Mesenchymal stem cell (in vitro differentiated cells and primary cell): ENCODE measurements around the gene TMPRSS4.

Experiments
- DNase-seq: peaks from one replicate; pipeline ENCODE4 v3.0.0-alpha.2; 2013
- H2AFZ ChIP-seq: one replicate; pipeline ENCODE4 v1.6.1; 2013; ENCODE audit warnings: low read depth, mild to moderate bottlenecking, control low read depth, inconsistent platforms, low read length, moderate library complexity
- H2AK5ac ChIP-seq: 2 replicates; pipeline ENCODE4 v1.6.1; 2013; ENCODE audit warnings: low read length, moderate library complexity, mild to moderate bottlenecking, inconsistent platforms; ENCODE audit not compliant: severe bottlenecking
- H2BK120ac ChIP-seq: one replicate; pipeline ENCODE4 v1.6.1; 2013; ENCODE audit warnings: low read depth, mild to moderate bottlenecking, inconsistent platforms, low read length, moderate library complexity
- H2BK12ac ChIP-seq, 2 experiments: one replicate each; pipeline ENCODE4 v1.6.1; 2013; ENCODE audit warnings: inconsistent platforms in 2 of 2, low read length in 2 of 2, mild to moderate bottlenecking in 2 of 2, moderate library complexity in 2 of 2, control low read depth in 1 of 2
- H2BK15ac ChIP-seq: one replicate; pipeline ENCODE4 v1.6.1; 2013; ENCODE audit warnings: mild to moderate bottlenecking, low read depth, inconsistent platforms; ENCODE audit not compliant: poor library complexity, severe bottlenecking
- H2BK5ac ChIP-seq: 2 replicates; pipeline ENCODE4 v1.6.1; 2013; ENCODE audit warnings: low read depth, mild to moderate bottlenecking, low read length, control low read depth, inconsistent platforms; ENCODE audit not compliant: poor library complexity, severe bottlenecking
- H3K14ac ChIP-seq, 2 experiments: one replicate each; pipeline ENCODE4 v1.6.1; 2013; ENCODE audit warnings: inconsistent platforms in 2 of 2, low read length in 2 of 2, control low read depth in 1 of 2, mild to moderate bottlenecking in 1 of 2, moderate library complexity in 1 of 2
- H3K18ac ChIP-seq, 2 experiments: one replicate each; pipeline ENCODE4 v1.6.1; 2013; ENCODE audit warnings: inconsistent platforms in 2 of 2, low read length in 2 of 2, control low read depth in 1 of 2, low read depth in 1 of 2, mild to moderate bottlenecking in 1 of 2
- H3K23ac ChIP-seq, 2 experiments: one replicate each; pipeline ENCODE4 v1.6.1; 2013; ENCODE audit warnings: inconsistent platforms in 2 of 2, low read length in 2 of 2, mild to moderate bottlenecking in 2 of 2, moderate library complexity in 2 of 2, control low read depth in 1 of 2
- H3K27ac ChIP-seq: 2 replicates; pipeline ENCODE4 v1.5.1; 2013; ENCODE audit warnings: mild to moderate bottlenecking, moderate library complexity, low read length, control low read depth, inconsistent platforms; ENCODE audit not compliant: poor library complexity, severe bottlenecking
- H3K27me3 ChIP-seq, 2 experiments: 2 replicates each; pipeline versions ENCODE4 v1.6.1 to v1.7.0; 2013; ENCODE audit warnings: low read length in 2 of 2, mild to moderate bottlenecking in 2 of 2, moderate library complexity in 2 of 2, control low read depth in 1 of 2, inconsistent platforms in 1 of 2; ENCODE audit not compliant: control insufficient read depth in 1 of 2, insufficient read depth in 1 of 2
- H3K36me3 ChIP-seq, 2 experiments: 2 replicates each; pipeline versions ENCODE4 v1.6.1 to v1.7.0; 2013; ENCODE audit warnings: low read length in 2 of 2, control low read depth in 1 of 2, inconsistent platforms in 1 of 2, low read depth in 1 of 2, mild to moderate bottlenecking in 1 of 2; ENCODE audit not compliant: insufficient read depth in 2 of 2, control insufficient read depth in 1 of 2
- H3K4ac ChIP-seq, 2 experiments: one replicate each; pipeline ENCODE4 v1.6.1; 2013; ENCODE audit warnings: inconsistent platforms in 2 of 2, low read length in 2 of 2, mild to moderate bottlenecking in 2 of 2, moderate library complexity in 2 of 2, control low read depth in 1 of 2, low read depth in 1 of 2
- H3K4me1 ChIP-seq: 2 replicates; pipeline ENCODE4 v1.6.1; 2013; ENCODE audit warnings: low read depth, low read length, control low read depth; ENCODE audit not compliant: control insufficient read depth, insufficient read depth
- H3K4me2 ChIP-seq: 2 replicates; pipeline ENCODE4 v1.6.1; 2013; ENCODE audit warnings: low read length, mild to moderate bottlenecking, inconsistent platforms; ENCODE audit not compliant: poor library complexity, severe bottlenecking
- H3K4me3 ChIP-seq, 2 experiments: 2 replicates each; pipeline versions ENCODE4 v1.5.1 to v1.7.0; 2013; ENCODE audit warnings: low read length in 2 of 2, mild to moderate bottlenecking in 2 of 2, control low read depth in 1 of 2, low read depth in 1 of 2; ENCODE audit not compliant: insufficient read depth in 1 of 2
- H3K79me1 ChIP-seq: replicated peaks from 2 replicates; pipeline ENCODE4 v1.6.1; 2013; ENCODE audit warnings: mild to moderate bottlenecking, control low read depth, low read length, inconsistent platforms; ENCODE audit not compliant: poor library complexity, severe bottlenecking
- H3K9ac ChIP-seq: 2 replicates; pipeline ENCODE4 v1.7.0; 2013; ENCODE audit warnings: mild to moderate bottlenecking, low read length, moderate library complexity
- H3K9me3 ChIP-seq: 2 replicates; pipeline ENCODE4 v1.7.0; 2013; ENCODE audit warnings: mild to moderate bottlenecking, low read length; ENCODE audit not compliant: control insufficient read depth
- H4K8ac ChIP-seq: one replicate; pipeline ENCODE4 v1.6.1; 2013; ENCODE audit warnings: inconsistent platforms, mild to moderate bottlenecking, low read length, moderate library complexity
- H4K91ac ChIP-seq: one replicate; pipeline ENCODE4 v1.6.1; 2013; ENCODE audit warnings: mild to moderate bottlenecking, low read length, inconsistent platforms
- WGBS: methylation state at CpG from one replicate; pipeline ENCODE4 v1.1.7; 2013; ENCODE audit warnings: mixed read lengths; 5-methylcytosine and 5-hydroxymethylcytosine counted together

The TMPRSS4 gene

GRCh38 chr11:118050208-118050891 is 26.5 kb upstream of the TMPRSS4 start:
- Histone ChIP-seq H3K79me1 (no peaks in the 10 kb centered on the region), H4K91ac (no peak overlapping the region), H2BK15ac (no peak overlapping the region), H3K9me3 (no peaks in the 10 kb centered on the region), H3K36me3 (no peaks in the 10 kb centered on the region), H3K4me2 (no peak overlapping the region), H2BK5ac (no peak overlapping the region), H2AFZ (no peak overlapping the region), H2BK12ac (no peak overlapping the region), H4K8ac (no peak overlapping the region), H3K18ac (no peak overlapping the region), H3K4me1 (no peaks in the 10 kb centered on the region), H3K27ac (no peak overlapping the region), H3K4ac (no peak overlapping the region), H3K14ac (no peak overlapping the region), H3K23ac (no peak overlapping the region), H3K9ac (no peak overlapping the region), H2AK5ac (no peak overlapping the region), H2BK120ac (no peak overlapping the region), H3K4me3 (no peak overlapping the region), H3K27me3 (peaks cover 34 to 50% of the 10 kb centered on the region in 2 experiments)
- no peak for DNase-seq
- 86% methylated on average over 6 of the region's 7 CpGs for WGBS

DNA sequence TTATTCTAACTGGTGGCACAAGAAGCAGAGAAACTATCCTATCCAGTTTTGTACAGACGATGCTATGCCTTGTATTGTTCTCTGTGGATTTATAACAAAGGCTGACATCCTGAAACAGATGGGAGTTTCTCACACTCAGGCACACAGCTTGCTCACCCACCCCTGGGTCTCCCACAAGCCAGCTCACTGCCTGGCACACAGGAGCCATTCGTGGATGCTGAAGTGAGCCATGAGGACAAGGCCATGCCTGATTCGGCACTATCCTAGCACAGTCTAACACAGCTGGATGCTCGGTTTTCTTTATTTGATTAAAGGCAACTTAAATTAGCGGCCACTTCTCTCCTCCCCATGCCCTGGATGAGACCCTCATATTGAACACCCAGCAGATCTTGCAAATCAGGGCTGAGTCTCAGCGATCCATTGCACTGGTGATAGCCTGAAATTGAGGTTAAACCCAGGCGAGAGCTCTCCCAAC is 25.7 kb upstream of the TMPRSS4 start:
- Histone ChIP-seq H3K23ac (no peak overlapping the region), H3K4me2 (no peak overlapping the region), H4K91ac (no peak overlapping the region), H2BK15ac (no peak overlapping the region), H3K9ac (no peak overlapping the region), H2BK5ac (no peak overlapping the region), H3K27me3 (peaks cover 29 to 56% of the 10 kb centered on the region in 2 experiments), H2BK12ac (no peak overlapping the region), H3K4me1 (no peaks in the 10 kb centered on the region), H3K9me3 (no peaks in the 10 kb centered on the region), H3K4me3 (no peak overlapping the region), H3K18ac (no peak overlapping the region), H2AK5ac (no peak overlapping the region), H2BK120ac (no peak overlapping the region), H3K14ac (no peak overlapping the region), H2AFZ (no peak overlapping the region), H3K4ac (no peak overlapping the region), H3K27ac (no peak overlapping the region), H4K8ac (no peak overlapping the region), H3K36me3 (no peaks in the 10 kb centered on the region), H3K79me1 (no peaks in the 10 kb centered on the region)
- WGBS: 82% methylated on average over 7 of the region's 7 CpGs
- DNase-seq: no peak

DNA sequence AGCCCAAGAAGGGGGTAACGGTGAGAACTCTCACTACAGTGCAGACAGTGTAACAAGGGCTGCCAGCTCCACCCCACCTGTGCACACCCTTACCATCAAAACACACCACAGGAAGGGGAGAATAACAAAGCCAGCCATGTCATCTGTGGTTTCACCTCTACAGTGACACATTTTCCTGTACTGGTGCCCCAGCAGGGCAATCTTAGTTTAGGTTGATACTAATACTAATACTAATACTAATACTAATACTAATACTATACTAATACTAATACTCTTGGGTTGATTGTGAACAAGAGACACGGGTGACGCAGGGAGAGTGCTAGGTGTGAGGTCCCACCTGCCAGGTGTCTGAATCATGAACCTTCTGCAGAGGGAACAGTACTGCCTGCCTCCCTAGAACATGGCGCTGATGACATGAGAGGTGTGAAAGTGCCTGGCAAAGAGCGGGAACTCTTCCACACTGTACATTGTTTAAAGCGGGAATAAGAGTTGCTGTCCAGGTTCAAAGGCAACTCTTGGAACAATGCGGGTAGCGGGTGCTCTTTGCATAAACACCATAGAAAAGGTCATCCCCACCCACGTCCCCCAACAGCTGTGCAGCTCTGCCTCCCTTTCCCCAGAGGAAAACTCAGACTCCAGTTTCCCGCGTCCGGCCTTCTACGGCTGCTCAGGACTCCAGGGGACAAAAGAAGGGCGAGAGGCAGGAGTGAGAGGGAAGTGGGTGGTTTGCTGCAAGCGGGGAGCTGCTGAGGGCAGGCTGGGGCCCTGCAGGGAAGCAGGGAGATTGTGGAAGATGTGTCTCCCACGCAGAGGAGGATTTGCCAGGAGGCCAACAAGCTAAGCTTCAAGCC is 25.0 kb upstream of the TMPRSS4 start:
- no peak overlapping the region for H3K9ac ChIP-seq
- no peak overlapping the region for H2BK120ac ChIP-seq
- WGBS: 87% methylated on average over 14 of the region's 16 CpGs
- H3K27ac ChIP-seq: no peak overlapping the region
- no peak overlapping the region for H3K4ac ChIP-seq
- H3K36me3 ChIP-seq: no peaks in the 10 kb centered on the region
- H2BK5ac ChIP-seq: no peak overlapping the region
- H3K4me1 ChIP-seq: no peaks in the 10 kb centered on the region
- H3K27me3 ChIP-seq: peaks cover 31 to 52% of the 10 kb centered on the region in 2 experiments
- no peak overlapping the region for H3K4me2 ChIP-seq
- H3K18ac ChIP-seq: no peak overlapping the region
- H3K14ac ChIP-seq: no peak overlapping the region
- H2BK12ac ChIP-seq: no peak overlapping the region
- H2AK5ac ChIP-seq: no peak overlapping the region
- H2AFZ ChIP-seq: no peak overlapping the region
- no peak overlapping the region for H2BK15ac ChIP-seq
- H3K4me3 ChIP-seq: no peak overlapping the region
- no peak overlapping the region for H4K8ac ChIP-seq
- no peaks in the 10 kb centered on the region for H3K9me3 ChIP-seq
- H3K79me1 ChIP-seq: no peaks in the 10 kb centered on the region
- H3K23ac ChIP-seq: no peak overlapping the region
- no peak overlapping the region for H4K91ac ChIP-seq
- no peak for DNase-seq

DNA sequence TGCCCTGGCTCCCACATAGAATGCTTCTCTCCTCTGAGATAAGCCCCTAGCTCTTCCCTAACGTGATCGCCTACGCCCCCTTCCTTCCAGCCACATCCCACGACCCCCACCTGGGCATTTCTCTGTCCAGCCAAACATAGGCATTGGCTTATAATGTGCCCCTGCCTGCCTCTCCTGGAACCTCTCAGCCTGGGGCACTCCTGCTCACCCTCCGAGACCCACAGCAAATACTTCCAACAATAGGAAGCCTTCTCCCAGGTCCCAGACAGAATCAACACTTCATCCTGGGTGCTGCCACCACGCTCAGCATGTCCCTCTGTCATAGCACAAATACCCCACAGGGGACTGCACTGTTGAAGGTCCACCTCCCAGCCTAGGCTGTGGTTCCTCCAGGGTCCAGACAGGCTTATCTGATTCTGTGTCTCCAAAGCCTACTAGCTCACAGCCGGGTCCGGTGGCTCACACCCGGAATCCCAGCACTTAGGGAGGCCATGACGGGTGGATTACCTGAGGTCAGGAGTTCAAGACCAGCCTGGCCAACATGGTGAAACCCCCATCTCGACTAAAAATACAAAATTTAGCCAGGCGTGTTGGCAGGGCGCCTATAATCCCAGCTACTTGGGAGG is 24.2 kb upstream of the TMPRSS4 start:
- Histone ChIP-seq H3K9me3 (no peaks in the 10 kb centered on the region), H3K79me1 (no peaks in the 10 kb centered on the region), H3K9ac (no peak overlapping the region), H3K14ac (peak overlapping the region in 1 of 2 experiments; percentile 26), H3K36me3 (no peaks in the 10 kb centered on the region), H3K4me1 (no peaks in the 10 kb centered on the region), H4K8ac (no peak overlapping the region), H2AK5ac (no peak overlapping the region), H3K4me3 (no peak overlapping the region), H3K27me3 (peaks cover 31 to 53% of the 10 kb centered on the region in 2 experiments), H3K18ac (no peak overlapping the region), H3K4ac (no peak overlapping the region), H3K4me2 (no peak overlapping the region), H2AFZ (no peak overlapping the region), H2BK15ac (no peak overlapping the region), H2BK5ac (no peak overlapping the region), H3K23ac (no peak overlapping the region), H4K91ac (no peak overlapping the region), H2BK120ac (no peak overlapping the region), H3K27ac (no peak overlapping the region), H2BK12ac (no peak overlapping the region)
- no peak for DNase-seq
- 77% methylated on average over 13 of the region's 13 CpGs for WGBS
